GDM1 (cell line): ENCODE data around the gene RXFP1.

Experiments
- DNase-seq: peaks from one replicate; lab custom pipeline; 2025; lab: John Stamatoyannopoulos, UW

Gene RXFP1

DNA sequence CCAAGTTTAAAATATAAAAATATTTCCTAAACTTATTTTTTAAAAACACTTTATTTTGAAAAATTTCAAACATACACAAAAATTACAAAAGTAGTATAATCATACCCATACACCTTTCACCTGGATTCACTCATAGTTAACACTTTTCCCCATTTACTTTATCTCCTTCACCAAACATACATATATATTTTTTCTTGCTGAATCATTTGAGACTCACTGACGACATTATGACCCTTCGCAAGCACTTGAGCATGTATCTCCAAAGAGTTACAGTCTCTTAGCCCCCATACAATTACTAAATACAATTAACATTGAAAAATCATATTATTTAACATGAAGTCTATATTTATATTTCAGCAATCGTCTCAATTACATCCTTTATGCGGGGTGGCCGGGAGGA lies 19.8 kb downstream of the RXFP1 start:
- no peak for DNase-seq

GRCh38 chr4:158543191-158543590 lies 21.5 kb downstream of the RXFP1 start:
- no peak for DNase-seq

DNA sequence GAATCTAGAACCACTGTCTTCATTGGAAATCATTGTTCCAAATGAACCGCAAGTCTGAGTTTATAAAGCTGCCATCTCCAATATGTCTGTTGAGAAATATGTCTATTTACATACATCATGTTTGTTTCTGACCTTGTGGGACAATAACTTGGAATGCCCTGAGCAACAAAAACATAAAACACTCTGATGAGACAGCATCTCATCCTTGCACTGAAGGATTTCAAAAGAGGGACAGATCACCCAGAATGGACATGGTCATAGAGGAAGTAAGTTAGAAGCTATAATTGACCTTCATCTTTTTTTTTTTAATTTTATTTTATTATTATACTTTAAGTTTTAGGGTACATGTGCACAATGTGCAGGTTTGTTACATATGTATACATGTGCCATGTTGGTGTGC lies 22.5 kb downstream of the RXFP1 start:
- DNase-seq: no peak

- no peak for DNase-seq
Measured at GRCh38 chr4:158553364-158553763, 31.7 kb downstream of the RXFP1 start.

DNA sequence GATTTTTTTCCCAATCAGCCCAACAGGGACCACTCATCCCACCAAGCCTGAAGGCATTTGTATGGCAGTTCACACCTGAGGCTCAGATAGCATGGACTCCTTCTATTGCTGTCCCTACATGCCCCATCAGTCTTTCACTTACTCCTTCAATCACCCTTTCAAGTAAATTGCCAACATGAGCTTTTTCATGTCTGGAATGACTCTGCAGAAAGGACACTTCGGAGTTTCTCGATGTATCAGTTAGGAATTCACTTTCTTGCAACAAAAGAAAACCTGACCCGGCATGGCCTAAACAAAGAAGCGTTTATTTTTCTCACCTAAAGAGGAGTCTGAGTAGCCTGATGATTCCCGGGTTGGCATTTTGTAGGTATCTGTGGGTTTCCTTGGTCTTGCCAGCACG lies 38.6 kb downstream of the RXFP1 start:
- no peak for DNase-seq

GRCh38 chr4:158566860-158567259 lies 45.2 kb downstream of the RXFP1 start:
- no peak for DNase-seq

- no peak for DNase-seq
Measured at GRCh38 chr4:158571736-158572135, 50.1 kb downstream of the RXFP1 start.

- DNase-seq: no peak
Measured at GRCh38 chr4:158572608-158573007, 50.9 kb downstream of the RXFP1 start.

DNA sequence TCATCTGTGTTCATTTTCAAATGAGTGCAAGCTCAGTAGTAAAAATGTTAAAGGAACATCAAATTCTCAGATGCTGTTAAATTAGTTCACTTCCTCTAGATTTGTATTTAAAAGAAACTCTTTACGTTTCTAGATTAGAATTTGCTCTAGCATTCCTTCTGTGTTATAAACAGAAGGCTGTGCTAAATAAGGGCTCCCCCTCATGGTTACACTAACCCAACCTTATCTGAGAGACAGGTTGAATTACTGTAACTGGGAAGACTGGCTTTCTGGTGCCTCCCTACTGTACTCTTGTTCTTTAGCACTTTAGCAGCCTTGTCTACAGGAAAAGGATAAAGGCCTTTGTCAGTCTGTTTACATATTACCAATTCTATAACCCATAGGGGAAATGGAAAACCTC lies 56.8 kb downstream of the RXFP1 start:
- no peak for DNase-seq

GRCh38 chr4:158580064-158580463 lies 58.4 kb downstream of the RXFP1 start:
- DNase-seq: no peak

DNA sequence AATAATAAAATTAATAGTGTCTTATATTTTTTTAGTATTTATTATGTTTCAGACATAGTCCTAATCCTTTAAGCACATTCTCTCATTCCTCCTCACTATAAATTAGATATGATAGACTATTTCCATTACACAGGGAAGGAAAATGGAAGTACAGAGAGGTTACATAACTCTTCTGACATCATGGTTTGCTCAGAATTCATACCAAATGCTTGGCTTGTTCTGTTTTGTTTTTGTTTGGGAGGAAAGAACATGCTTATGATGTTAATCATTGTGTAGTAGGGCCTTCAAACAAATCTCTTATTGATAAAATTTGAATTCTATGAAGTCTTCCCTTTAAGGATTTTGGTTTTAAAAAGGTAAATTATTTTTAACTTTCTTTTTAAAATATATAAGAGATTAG lies 59.5 kb downstream of the RXFP1 start:
- DNase-seq: no peak

DNA sequence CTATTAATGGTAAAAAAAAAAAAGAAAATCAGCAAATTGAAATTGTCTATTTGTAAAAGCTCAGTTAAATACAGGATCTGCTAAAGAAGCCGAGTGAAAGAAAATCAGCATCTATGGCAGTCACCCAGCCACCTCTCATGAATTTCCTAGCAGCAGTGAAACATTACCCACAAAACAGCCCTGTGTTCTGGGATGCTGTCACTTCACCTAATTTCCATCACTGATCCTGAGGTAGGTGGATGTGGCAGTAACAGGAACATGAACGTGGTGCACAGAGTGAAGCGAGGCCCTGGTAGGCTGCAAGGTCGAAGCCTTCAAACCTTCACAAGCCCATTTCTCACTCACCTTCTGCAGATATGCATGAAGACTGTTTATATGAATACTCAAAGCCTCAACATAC lies 65.2 kb downstream of the RXFP1 start:
- no peak for DNase-seq

- no peak for DNase-seq
Measured at GRCh38 chr4:158588285-158588684, 66.6 kb downstream of the RXFP1 start.

GRCh38 chr4:158588777-158589176 lies 67.1 kb downstream of the RXFP1 start:
- no peak for DNase-seq

- DNase-seq: no peak
Measured at GRCh38 chr4:158590306-158590705, 68.6 kb downstream of the RXFP1 start.

DNA sequence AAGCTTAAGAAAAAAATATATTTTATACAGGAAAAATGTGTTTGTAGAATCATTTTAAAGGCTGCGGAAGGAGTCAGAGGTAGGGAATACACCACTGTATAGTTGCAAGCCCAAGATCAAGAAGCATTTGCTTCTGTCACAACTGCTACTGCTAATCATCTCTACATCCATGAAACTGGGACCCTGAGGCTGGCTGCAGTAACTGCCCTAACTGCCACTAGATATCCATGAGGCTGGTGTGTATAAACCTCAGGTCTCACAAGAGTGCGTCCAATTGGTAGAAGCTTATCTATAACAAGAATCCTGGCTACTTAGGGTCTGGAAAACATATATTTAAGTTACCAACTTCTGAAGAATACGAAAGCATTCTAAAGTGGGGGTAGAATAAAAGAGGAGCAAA lies 69.1 kb downstream of the RXFP1 start:
- DNase-seq: no peak

- DNase-seq: no peak
Measured at GRCh38 chr4:158597879-158598596, 76.4 kb downstream of the RXFP1 start.

DNA sequence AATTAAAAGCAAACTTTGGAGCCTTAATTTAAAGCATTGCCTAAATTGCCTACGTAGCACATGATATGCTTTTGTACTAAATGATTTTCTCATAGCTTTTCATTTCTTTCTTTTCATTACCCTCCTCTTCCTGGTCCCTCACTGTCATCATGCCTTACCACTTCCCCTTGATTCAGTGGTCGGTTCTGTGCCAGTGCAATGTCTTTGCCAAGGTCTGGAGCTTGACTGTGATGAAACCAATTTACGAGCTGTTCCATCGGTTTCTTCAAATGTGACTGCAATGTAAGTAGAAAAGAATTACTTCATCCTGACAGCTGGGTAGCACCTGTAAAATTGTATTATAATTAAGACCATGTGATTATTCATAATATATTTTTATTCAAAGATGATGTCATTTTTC lies 77.5 kb downstream of the RXFP1 start:
- DNase-seq: no peak

GRCh38 chr4:158599765-158600498 lies 78.2 kb downstream of the RXFP1 start:
- no peak for DNase-seq

- no peak for DNase-seq
Measured at GRCh38 chr4:158604369-158604768, 82.7 kb downstream of the RXFP1 start.

GRCh38 chr4:158605393-158605792 lies 83.7 kb downstream of the RXFP1 start:
- no peak for DNase-seq

- DNase-seq: no peak
Measured at GRCh38 chr4:158606969-158607368, 85.3 kb downstream of the RXFP1 start.

- no peak for DNase-seq
Measured at GRCh38 chr4:158609116-158609515, 87.4 kb downstream of the RXFP1 start.

GRCh38 chr4:158610790-158611189 lies 89.1 kb downstream of the RXFP1 start:
- DNase-seq: no peak
